H9 (cell line): Measurements from ENCODE around the gene CRYBB1. TPM values are rescaled to one million over a fixed set of nuclear protein-coding genes. Genes with fewer than 3 reads are reported as not detected.

Source experiments
- DNase-seq: peaks from one replicate; pipeline ENCODE4 v3.0.0-alpha.2; 2017
- H2AFZ ChIP-seq: one replicate; pipeline ENCODE4 v1.6.1; 2013; ENCODE audit warnings: mild to moderate bottlenecking, low read length, control low read depth, moderate library complexity
- H2AK5ac ChIP-seq: 2 replicates; pipeline ENCODE4 v1.6.1; 2013; ENCODE audit warnings: low read length, control low read depth, mixed read lengths; ENCODE audit not compliant: insufficient read length
- H2BK120ac ChIP-seq: one replicate; pipeline ENCODE4 v1.6.1; 2013; ENCODE audit warnings: low read depth, mild to moderate bottlenecking, low read length, control low read depth, inconsistent platforms; ENCODE audit not compliant: poor library complexity, severe bottlenecking
- H2BK12ac ChIP-seq: 2 replicates; pipeline ENCODE4 v1.6.1; 2013; ENCODE audit warnings: low read length, control low read depth, mixed read lengths, low read depth; ENCODE audit not compliant: insufficient read length
- H2BK15ac ChIP-seq: 2 replicates; pipeline ENCODE4 v1.6.1; 2013; ENCODE audit warnings: low read depth, low read length, control low read depth
- H2BK20ac ChIP-seq: one replicate; pipeline ENCODE4 v1.6.1; 2013; ENCODE audit warnings: low read depth, mild to moderate bottlenecking, low read length, control low read depth, inconsistent platforms; ENCODE audit not compliant: poor library complexity, severe bottlenecking
- H2BK5ac ChIP-seq: 2 replicates; pipeline ENCODE4 v1.6.1; 2013; ENCODE audit warnings: low read length, control low read depth, mixed read lengths; ENCODE audit not compliant: insufficient read length
- H3K14ac ChIP-seq: 2 replicates; pipeline ENCODE4 v1.6.1; 2013; ENCODE audit warnings: low read length, control low read depth; ENCODE audit not compliant: insufficient read depth
- H3K18ac ChIP-seq: 2 replicates; pipeline ENCODE4 v1.6.1; 2013; ENCODE audit warnings: low read depth, mild to moderate bottlenecking, mixed read lengths, low read length, control low read depth; ENCODE audit not compliant: insufficient read length
- H3K23ac ChIP-seq: 2 replicates; pipeline ENCODE4 v1.6.1; 2013; ENCODE audit warnings: low read length, control low read depth, mixed read lengths, low read depth; ENCODE audit not compliant: insufficient read length
- H3K23me2 ChIP-seq: 2 replicates; pipeline ENCODE4 v1.6.1; 2013; ENCODE audit warnings: low read depth, mild to moderate bottlenecking, mixed read lengths, low read length, control low read depth; ENCODE audit not compliant: insufficient read length, poor library complexity, severe bottlenecking
- H3K27ac ChIP-seq: 2 replicates; pipeline ENCODE4 v1.5.1; 2013; ENCODE audit warnings: low read length, control low read depth, mixed read lengths, low read depth; ENCODE audit not compliant: insufficient read length
- H3K27me3 ChIP-seq: 2 replicates; pipeline ENCODE4 v1.6.1; 2013; ENCODE audit warnings: low read length, control low read depth, inconsistent platforms; ENCODE audit not compliant: insufficient read depth
- H3K4ac ChIP-seq: 2 replicates; pipeline ENCODE4 v1.6.1; 2013; ENCODE audit warnings: low read depth, mild to moderate bottlenecking, control low read depth, inconsistent platforms, low read length, moderate library complexity
- H3K4me1 ChIP-seq: 2 replicates; pipeline ENCODE4 v1.6.1; 2013; ENCODE audit warnings: low read length, control low read depth, inconsistent platforms; ENCODE audit not compliant: insufficient read depth
- H3K4me2 ChIP-seq: 2 replicates; pipeline ENCODE4 v1.6.1; 2013; ENCODE audit warnings: low read length, control low read depth, mixed read lengths; ENCODE audit not compliant: insufficient read length, insufficient read depth
- H3K56ac ChIP-seq: 2 replicates; pipeline ENCODE4 v1.6.1; 2013; ENCODE audit warnings: low read depth, mild to moderate bottlenecking, mixed read lengths, low read length, control low read depth; ENCODE audit not compliant: insufficient read length
- H3K79me1 ChIP-seq: 2 replicates; pipeline ENCODE4 v1.6.1; 2013; ENCODE audit warnings: low read depth, mild to moderate bottlenecking, moderate library complexity, low read length, control low read depth, inconsistent platforms; ENCODE audit not compliant: insufficient read depth, poor library complexity, severe bottlenecking
- H3K79me2 ChIP-seq: 2 replicates; pipeline ENCODE4 v1.6.1; 2013; ENCODE audit warnings: low read length, control low read depth, inconsistent platforms; ENCODE audit not compliant: insufficient read depth
- H3K9ac ChIP-seq: 2 replicates; pipeline ENCODE4 v1.6.1; 2013; ENCODE audit warnings: low read length, control low read depth, mixed read lengths; ENCODE audit not compliant: insufficient read length; ENCODE audit errors: extremely low read depth
- H3K9me3 ChIP-seq: one replicate; pipeline ENCODE4 v1.6.1; 2013; ENCODE audit warnings: low read depth, low read length, inconsistent platforms; ENCODE audit not compliant: control insufficient read depth
- H3T11ph ChIP-seq: one replicate; pipeline ENCODE4 v1.6.1; 2013; ENCODE audit warnings: mild to moderate bottlenecking, low read length, control low read depth, inconsistent platforms
- H4K20me1 ChIP-seq: one replicate; pipeline ENCODE4 v1.6.1; 2013; ENCODE audit not compliant: control insufficient read depth, insufficient read length, insufficient read depth
- H4K5ac ChIP-seq: 2 replicates; pipeline ENCODE4 v1.6.1; 2013; ENCODE audit warnings: low read depth, mild to moderate bottlenecking, mixed read lengths, low read length, control low read depth; ENCODE audit not compliant: insufficient read length
- H4K8ac ChIP-seq: replicated peaks from 2 replicates; pipeline ENCODE4 v1.6.1; 2013; ENCODE audit warnings: low read length, control low read depth, mixed read lengths, low read depth; ENCODE audit not compliant: insufficient read length
- H4K91ac ChIP-seq: 2 replicates; pipeline ENCODE4 v1.6.1; 2013; ENCODE audit warnings: low read depth, mild to moderate bottlenecking, moderate library complexity, mixed read lengths, low read length, control low read depth; ENCODE audit not compliant: insufficient read length
- H3K27ac Mint-ChIP-seq, 3 experiments: 2 replicates in 2 of 3; 3 replicates in 1 of 3; pipeline ENCODE4 v1.8.0; 2020 to 2021; ENCODE audit warnings: mixed read lengths in 3 of 3, mild to moderate bottlenecking in 1 of 3, moderate library complexity in 1 of 3
- H3K27me3 Mint-ChIP-seq: 2 replicates; pipeline ENCODE4 v1.8.0; 2021; ENCODE audit warnings: low read depth, mild to moderate bottlenecking, moderate library complexity, mixed read lengths
- H3K36me3 Mint-ChIP-seq, 3 experiments: 2 replicates in 2 of 3; 3 replicates in 1 of 3; pipeline ENCODE4 v1.8.0; 2020 to 2021; ENCODE audit warnings: low read depth in 3 of 3, mixed read lengths in 3 of 3; ENCODE audit not compliant: insufficient read depth in 1 of 3
- H3K4me1 Mint-ChIP-seq, 2 experiments: 2 replicates each; pipeline ENCODE4 v1.8.0; 2020; ENCODE audit warnings: mixed read lengths in 2 of 2
- H3K4me3 Mint-ChIP-seq, 2 experiments: 2 replicates in 1 of 2; 3 replicates in 1 of 2; pipeline ENCODE4 v1.8.0; 2020 to 2021; ENCODE audit warnings: mild to moderate bottlenecking in 2 of 2, mixed read lengths in 2 of 2, moderate library complexity in 1 of 2
- H3K9me3 Mint-ChIP-seq, 2 experiments: 2 replicates in 1 of 2; 3 replicates in 1 of 2; pipeline ENCODE4 v1.8.0; 2020; ENCODE audit warnings: mild to moderate bottlenecking in 2 of 2, mixed read lengths in 2 of 2, moderate library complexity in 1 of 2
- WGBS: extraction: QIAGEN DNeasy Blood & Tissue Kit; methylation state at CpG from one replicate; pipeline ENCODE4 v1.1.7; 2013; ENCODE audit warnings: missing lambda C conversion rate, low lambda C conversion rate, mixed read lengths; ENCODE audit not compliant: insufficient read length; ENCODE audit errors: extremely low coverage; 5-methylcytosine and 5-hydroxymethylcytosine counted together
- total RNA-seq: library from RNA; stranded (reverse); gene quantifications from 2 replicates; pipeline ENCODE4 v1.2.1, GENCODE V29; 2021
- TF ChIP-seq, protein P1 (sequence below): fragments of 200-600 bp; sonication (generic); conservative IDR thresholded peaks from 3 replicates; pipeline ENCODE4 v1.8.0; 2021; ENCODE audit warnings: antibody characterized with exemption, mild to moderate bottlenecking

The CRYBB1 gene
- total RNA-seq, 1 experiment from 2014 or later = 5.4 TPM

- DNase-seq = no peak
- H3K27ac Mint-ChIP-seq = no peak overlapping the region
- Histone ChIP-seq H3K56ac (no peak overlapping the region), H3K4me2 (no peak overlapping the region), H3K14ac (no peak overlapping the region), H2BK120ac (no peak overlapping the region), H3K4ac (no peak overlapping the region), H3K9me3 (no peaks in the 10 kb centered on the region), H3K79me2 (no peaks in the 10 kb centered on the region), H3K9ac (no peak overlapping the region), H4K91ac (no peak overlapping the region), H4K8ac (no peak overlapping the region), H3K27me3 (peaks cover 6% of the 10 kb centered on the region; the same call in 1 of the 2 replicates), H3T11ph (no peak overlapping the region), H3K23ac (no peak overlapping the region), H2BK5ac (no peak overlapping the region), H2BK12ac (no peak overlapping the region), H4K5ac (no peak overlapping the region), H3K18ac (no peak overlapping the region), H2BK20ac (no peak overlapping the region), H2AFZ (no peak overlapping the region), H3K79me1 (no peaks in the 10 kb centered on the region), H3K4me1 (peaks cover 20% of the 10 kb centered on the region), H2BK15ac (no peak overlapping the region), H3K27ac (no peak overlapping the region), H2AK5ac (no peak overlapping the region), H4K20me1 (no peaks in the 10 kb centered on the region), H3K23me2 (no peaks in the 10 kb centered on the region)
- H3K27me3 Mint-ChIP-seq = peaks cover 54% of the 10 kb centered on the region
- TF ChIP-seq, protein P1, sequence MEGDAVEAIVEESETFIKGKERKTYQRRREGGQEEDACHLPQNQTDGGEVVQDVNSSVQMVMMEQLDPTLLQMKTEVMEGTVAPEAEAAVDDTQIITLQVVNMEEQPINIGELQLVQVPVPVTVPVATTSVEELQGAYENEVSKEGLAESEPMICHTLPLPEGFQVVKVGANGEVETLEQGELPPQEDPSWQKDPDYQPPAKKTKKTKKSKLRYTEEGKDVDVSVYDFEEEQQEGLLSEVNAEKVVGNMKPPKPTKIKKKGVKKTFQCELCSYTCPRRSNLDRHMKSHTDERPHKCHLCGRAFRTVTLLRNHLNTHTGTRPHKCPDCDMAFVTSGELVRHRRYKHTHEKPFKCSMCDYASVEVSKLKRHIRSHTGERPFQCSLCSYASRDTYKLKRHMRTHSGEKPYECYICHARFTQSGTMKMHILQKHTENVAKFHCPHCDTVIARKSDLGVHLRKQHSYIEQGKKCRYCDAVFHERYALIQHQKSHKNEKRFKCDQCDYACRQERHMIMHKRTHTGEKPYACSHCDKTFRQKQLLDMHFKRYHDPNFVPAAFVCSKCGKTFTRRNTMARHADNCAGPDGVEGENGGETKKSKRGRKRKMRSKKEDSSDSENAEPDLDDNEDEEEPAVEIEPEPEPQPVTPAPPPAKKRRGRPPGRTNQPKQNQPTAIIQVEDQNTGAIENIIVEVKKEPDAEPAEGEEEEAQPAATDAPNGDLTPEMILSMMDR = no peak
- no CpG with 5 or more reads among the region's 12 CpGs for WGBS
- H3K4me3 Mint-ChIP-seq = no peak overlapping the region
- H3K36me3 Mint-ChIP-seq = no peaks in the 10 kb centered on the region; a peak in 1 of 7 replicates
- H3K9me3 Mint-ChIP-seq = peaks cover 0 to 2% of the 10 kb centered on the region in 2 experiments; a peak in 1 of 5 replicates
- peaks cover 59 to 62% of the 10 kb centered on the region in 2 experiments for H3K4me1 Mint-ChIP-seq
These were observed 7.5 kb downstream of the CRYBB1 start for GRCh38 chr22:26610072-26610958.
